NCI-H446 treated with DMSO at 0.1 percent for 48 hours (cell line): ENCODE results near the gene FBF1.
"Not testable (repeated sequence)": the region's sequence is repeated elsewhere in the genome, so short reads cannot be mapped to it uniquely, and the experiment has no call there.

ENCODE experiments used
- DNase-seq: peaks from one replicate; lab custom pipeline; 2025; lab: John Stamatoyannopoulos, UW

FBF1 gene

DNA sequence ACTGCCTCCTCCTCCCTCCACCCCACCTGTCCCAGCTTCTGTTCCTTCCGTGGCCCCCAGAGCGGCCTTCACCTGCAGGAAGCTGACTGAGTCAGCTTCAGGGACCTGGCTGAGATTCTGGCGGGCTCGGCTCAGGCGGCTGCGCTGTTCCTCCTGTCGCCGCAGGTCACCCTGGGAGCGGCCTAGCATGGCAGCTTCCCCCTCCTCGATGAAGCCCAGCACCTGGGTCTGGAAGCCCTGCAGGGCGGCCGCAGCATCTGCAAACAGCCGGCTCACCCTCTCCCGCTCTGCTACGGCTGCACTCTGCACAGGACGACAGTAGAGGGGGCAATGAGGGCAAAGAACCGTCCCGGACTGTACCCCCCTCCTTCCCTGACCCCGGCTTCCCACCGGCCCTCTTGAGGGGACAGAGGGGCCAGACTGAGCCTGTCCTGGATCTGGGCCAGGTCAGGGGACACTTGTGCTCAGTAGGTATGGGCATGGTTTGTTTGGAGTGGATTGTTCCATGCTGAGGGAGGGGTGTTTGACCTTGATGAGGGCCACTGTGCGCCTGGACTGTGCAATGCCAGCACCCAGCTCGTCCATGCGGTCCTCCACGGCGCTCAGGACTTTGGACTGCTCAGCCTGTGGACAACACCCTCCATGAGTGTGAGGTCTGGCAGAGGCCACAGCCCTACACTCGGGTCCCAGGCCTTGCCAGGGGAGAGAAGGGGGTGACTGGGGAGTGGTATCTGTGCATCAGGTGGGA, 64.5 kb downstream of the FBF1 start:
- DNase-seq, result no peak

DNA sequence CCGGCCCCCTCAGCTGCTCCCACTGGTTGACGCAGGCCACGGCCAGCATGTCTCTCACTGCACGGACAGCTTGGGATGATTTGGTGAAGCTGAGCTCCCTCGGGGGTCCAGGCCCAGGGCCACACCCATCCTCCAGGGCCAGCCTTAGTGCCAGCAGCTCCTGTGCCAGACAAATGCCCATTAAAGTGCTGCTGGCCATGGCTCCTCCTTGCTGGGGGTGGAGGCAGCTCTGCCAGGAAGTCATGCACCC, 65.0 kb downstream of the FBF1 start:
- peak; percentile 72 for DNase-seq

DNA sequence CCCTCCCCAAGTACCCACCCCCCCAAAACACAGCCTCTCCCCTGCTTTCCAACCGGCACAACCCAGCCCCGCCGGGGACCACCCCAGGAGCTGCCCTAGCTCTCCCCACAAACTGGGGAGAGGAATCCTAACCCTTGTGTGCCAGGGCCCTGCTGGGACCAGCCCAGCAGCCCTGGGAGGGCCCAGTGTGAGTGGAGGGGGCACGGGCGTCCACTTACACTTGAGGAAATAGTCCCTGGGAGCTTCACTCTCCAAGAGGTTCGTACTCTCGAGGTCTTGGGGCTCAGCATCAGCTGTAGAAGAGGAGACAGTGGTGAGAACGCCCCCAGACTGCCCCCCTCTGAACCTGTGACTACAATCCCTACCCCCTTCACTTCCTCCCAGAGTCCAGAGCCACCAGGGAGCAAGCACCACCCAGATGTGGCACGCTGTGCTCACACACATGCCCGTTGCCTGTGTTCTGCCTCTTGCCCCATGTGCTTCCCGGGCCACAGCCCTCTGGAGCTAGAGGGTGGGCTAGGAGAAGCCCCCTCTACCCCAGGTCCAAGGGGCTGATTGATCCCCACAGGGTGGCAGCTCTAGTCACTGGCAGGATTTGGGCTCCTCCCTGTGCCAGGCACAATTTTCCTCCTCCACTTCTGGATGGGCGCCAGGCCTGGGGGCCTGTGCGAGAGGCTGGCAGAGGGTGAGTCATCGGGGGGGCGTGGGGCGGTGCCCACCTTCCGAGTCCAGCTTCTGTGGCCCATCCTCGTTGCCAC, 65.5 kb downstream of the FBF1 start:
- DNase-seq, result peak; percentile 72

DNA sequence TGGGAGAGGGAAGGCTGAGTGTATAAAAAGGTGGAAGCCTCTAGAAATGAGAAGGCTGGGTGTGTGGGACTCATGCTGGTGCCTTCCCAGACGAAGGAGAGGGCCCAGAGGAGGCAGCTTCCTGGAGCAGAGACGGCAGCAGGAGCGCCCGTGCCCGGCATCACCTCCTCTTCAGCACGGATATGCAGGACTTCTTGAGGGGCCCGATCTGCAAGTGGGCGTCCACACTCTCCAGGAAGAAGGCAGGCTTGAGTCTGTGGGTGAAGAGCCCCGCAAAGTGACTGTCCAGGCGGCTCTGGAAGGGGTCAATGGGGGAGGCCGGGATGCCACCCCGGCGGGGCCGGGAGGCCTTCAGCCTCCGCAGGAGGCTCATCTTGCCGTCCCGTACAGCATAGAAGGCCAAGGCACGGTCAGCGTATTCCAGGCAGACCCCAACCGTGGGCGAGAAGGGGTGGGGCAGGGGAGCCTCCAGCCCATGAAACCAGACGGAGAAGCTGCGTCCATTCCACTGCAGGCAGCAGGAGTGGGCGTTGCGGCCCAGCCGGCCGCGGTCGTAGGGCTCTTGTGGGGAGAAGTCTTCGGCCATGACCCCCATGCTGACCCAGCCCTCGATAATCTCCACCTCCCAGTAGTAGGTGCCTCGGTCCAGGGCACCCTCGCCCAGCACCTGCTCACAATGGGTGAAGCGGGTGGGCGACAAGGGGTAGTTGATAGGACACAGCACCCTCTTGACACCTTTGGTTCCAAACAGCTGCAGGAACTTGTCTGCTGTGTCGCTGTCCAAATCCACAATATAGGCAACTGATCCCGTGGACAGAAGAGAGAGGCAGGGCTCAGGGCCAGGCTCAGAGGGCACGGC, 66.3 kb downstream of the FBF1 start:
- DNase-seq, result no peak

DNA sequence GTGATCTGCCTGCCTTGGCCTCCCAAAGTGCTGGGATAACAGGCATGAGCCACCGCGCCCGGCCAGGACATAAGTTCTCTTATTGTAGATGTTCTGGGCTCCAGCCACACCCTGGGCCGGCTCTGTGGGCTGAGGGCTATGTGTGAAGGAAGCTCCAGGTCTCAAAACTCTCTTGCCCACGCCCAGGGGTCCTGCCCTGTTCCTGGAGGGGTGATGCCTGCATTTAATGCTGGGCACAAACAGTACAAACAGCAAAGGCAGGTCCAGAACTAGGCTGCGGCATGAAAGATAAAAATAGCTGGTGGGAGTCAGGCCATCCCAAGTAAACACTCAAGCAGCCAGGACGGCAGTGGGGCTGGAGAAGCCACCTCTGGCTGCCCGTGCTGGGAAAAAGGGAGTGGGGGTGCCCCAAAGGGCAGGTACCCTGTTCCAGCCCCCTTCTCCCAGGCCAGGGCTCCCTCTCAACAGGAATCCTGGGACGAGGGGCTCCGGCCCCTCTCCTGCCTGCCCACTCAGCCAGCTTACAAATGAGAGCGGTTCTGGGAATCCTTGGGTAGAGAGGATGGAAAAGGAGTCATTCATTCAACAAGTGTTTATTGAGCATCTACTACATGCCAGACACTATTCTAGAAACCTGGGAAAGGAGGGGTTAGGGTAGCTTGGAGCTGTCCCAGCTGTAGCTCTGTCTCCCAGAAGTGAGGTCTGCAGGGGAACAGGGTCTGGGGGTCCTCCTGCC, 67.1 kb downstream of the FBF1 start:
- no peak for DNase-seq

DNA sequence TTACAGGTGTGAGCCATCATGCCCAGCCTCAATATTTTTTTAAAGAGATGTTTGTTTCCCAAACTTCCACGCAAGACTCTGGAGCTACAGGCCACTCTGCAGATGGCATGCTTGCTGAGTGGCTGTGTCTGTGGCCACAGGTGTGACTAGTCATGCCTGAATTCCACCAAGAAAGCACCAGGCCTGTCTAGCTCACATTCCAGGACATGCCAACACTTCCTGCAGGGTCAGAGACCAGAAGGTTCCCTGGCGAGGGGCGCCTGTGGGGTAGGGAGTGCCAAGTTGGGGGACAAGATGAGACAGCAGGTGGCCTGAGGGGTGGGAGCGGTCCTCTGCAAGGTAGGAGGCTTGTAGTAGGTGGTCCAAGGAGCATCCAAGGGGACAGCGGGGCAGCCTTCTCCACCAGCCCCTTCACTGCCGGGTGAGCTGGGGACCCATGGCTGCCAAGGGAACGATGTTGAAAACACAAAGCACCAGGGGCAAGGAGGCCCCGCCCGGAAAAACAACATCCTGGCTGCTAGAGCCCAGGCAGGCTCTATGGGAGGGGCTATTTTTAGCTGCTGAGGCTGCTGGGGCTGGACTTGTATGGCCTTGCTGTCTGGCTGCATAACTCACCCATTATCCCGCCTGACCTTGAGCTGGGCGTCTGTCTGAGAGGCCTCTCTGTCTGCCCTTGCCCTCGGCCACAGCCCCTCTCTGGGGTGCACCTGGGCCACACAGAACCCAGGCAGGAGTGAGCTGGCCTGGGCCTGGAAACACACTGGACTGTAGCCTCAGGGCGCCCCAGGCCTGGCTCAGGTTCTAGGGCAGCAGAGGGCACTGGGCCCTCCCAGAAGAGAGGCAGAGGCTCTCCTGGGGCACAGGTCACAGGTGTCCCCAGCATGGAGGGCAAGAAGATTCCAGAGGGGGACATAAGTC, 68.1 kb downstream of the FBF1 start:
- DNase-seq, result no peak

DNA sequence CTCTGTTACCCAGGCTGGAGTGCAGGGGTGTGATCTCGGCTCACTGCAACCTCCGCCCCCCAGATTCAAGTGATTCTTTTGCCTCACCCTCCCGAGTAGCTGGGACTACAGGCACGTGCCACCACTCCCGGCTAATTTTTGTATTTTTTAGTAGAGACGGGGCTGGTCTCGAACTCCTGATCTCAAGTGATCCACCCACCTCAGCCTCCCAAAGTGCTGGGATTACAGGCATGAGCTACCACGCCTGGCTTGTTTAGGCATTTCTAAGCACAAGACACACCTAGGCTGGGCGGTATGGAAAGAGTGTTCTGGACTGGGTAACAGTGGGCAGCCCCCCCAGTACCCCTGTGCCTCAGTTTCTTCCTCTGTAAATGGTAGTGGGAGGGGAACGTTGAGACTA, 70.6 kb downstream of the FBF1 start:
- DNase-seq, result not testable (repeated sequence)

DNA sequence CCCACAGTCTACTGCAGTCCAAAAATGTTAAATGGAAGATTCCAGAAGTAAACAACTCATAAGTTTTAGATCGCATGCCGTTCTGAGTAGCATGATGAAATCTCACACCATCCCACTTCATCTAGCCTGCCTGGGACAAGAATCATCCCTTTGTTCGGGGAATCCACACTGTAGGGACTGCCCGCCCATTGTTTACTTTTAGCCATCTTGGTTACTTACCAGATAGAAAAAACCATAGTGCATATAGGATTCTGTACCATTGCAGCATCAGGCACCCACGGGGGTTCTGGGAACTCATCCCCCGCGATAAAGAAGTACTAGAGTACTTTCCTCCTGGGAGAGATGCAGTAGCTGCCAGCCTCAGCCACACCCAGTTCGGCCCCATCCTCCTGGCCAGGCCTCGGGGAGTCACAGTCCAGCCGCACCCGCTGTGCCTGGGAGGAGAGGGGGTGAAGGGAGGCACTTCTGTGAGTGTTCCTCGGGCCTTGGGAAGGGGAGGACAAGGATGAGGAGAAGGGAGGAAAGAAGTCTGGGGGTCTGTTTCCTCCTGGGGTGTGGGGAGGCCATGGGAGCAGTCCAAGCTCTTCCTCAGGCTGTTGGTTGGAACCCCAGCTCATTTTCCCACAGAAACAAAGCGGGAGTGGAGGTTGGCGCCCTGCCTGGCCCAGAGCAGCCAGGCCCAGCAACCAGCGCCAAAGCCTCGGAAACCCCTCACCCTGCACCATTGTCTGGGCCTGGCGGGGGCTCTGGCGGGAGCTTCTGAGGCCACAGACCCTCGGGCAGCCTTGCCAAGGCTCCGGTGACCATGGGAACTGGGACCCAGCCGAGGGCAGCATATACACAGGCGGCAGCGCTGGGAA, 71.3 kb downstream of the FBF1 start:
- DNase-seq, result peak; percentile 64

DNA sequence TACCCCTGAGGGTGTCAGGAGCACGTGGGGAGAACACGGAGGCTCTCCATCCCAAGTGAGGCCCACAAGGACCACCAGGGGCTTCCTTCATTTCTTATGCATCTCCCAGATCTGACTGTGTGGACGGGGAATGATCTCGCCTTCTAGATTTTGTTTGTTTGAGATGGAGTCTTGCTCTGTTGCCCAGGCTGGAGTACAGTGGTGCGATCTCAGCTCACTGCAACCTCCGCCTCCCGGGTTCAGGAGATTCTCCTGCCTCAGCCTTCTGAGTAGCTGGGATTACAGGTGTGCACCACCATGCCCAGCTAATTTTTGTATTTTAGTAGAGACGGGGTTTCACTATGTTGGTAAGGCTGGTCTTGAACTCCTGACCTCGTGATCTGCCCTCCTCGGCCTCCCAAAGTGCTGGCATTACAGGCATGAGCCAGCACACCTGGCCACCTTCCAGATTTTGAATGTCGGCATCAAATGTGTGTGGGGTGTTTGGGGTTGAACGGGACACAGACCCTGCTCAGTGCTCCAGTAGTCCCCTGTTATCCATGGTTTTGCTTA, 72.0 kb downstream of the FBF1 start:
- DNase-seq, result not testable (repeated sequence)

DNA sequence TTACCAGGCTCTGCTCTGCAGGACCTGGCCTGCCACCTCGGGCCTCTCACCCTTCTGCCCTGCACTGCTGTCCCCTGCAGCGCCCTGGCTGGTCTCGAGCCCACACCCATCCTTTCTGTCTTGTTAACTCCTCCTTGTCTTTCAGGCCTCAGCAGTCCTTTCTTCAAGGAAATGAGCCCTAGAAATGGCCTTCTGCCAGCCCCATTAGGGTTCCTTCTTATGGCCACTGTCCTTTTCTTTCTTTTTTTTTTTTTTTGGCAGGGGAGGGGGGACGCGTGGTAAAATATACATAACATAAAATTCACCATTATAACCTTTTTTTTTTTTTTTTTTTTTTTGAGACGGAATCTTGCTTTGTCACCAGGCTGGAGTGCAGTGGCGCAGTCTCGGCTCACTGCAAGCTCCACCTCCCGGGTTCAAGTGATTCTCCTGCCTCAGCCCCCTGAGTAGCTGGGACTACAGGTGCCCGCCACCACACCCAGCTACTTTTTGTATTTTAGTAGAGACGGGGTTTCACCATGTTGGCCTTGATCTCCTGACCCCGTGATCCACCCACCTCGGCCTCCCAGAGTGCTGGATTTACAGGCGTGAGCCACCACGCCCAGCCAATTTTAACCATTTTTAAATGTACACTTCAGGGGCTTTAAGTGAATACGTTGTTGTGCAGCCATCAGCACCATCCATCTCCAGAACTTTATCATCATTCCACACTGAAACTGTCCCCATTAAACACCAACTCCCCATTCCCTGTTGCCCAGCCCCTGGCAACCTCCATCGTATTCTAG, 75.2 kb downstream of the FBF1 start:
- DNase-seq, result not testable (repeated sequence)

DNA sequence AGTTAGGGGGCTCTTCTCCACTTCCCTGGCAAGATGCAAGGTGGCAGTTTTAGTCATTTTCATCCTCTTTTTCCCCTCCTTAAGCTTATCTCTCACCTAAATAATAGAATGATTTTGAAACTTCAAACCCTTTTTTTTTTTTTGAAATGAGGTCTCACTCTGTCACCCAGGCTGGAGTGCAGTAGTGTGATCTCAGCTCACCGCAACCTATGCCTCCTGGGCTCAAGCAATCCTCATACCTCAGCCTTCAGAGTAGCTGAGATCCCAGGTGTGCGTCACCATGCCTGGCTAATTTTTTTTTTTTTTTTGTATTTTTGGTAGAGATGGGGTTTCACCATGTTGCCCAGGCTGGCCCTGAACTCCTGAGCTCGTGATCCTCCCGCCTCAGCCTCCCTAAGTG, 76.0 kb downstream of the FBF1 start:
- not testable (repeated sequence) for DNase-seq

DNA sequence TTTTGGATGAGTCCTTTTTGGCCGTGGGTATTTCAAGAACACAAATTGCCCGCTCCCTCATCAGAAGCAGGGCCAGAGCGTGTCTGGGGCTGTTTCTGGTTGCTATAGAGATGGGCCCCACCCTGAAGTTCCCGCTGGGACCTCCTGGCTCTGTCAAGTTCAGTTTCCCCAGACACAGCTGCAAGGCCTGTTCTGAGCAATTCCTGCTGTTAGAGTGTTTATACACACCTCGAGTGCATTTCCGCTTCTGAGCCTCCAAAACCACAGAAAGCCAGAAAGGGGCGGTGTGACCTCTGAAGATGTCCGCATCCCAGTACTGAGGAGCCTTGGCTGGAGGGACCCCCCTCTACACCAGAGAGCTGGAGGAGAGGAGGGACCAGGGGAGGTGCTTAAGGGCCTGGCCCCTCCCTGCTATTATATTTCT, 76.4 kb downstream of the FBF1 start:
- no peak for DNase-seq

DNA sequence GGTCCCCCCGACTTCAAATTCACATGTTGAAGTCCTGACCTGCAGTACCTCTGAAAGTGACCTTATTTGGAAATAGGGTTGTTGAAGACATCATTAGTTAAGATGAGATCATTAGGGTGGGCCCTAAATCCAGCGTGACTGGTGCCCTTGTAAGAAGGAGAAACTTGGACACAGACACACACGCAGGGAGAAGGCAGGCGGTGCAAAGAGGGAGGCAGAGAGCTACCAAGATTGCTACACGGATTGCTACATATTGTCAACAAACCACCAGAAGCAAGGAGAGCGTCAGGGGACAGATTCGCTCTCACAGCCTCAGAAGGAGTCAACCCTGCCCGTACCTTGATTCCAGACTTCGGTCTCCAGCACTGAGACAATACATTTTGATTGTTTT, 78.9 kb downstream of the FBF1 start:
- no peak for DNase-seq
